ENCODE results near the gene TMEM131.
A peak's percentile ranks its signal among the peaks of the same experiment; 100 is the strongest.
"Not testable (repeated sequence)": the region's sequence is repeated elsewhere in the genome, so short reads cannot be mapped to it uniquely, and the experiment has no call there.

The TMEM131 gene

DNA sequence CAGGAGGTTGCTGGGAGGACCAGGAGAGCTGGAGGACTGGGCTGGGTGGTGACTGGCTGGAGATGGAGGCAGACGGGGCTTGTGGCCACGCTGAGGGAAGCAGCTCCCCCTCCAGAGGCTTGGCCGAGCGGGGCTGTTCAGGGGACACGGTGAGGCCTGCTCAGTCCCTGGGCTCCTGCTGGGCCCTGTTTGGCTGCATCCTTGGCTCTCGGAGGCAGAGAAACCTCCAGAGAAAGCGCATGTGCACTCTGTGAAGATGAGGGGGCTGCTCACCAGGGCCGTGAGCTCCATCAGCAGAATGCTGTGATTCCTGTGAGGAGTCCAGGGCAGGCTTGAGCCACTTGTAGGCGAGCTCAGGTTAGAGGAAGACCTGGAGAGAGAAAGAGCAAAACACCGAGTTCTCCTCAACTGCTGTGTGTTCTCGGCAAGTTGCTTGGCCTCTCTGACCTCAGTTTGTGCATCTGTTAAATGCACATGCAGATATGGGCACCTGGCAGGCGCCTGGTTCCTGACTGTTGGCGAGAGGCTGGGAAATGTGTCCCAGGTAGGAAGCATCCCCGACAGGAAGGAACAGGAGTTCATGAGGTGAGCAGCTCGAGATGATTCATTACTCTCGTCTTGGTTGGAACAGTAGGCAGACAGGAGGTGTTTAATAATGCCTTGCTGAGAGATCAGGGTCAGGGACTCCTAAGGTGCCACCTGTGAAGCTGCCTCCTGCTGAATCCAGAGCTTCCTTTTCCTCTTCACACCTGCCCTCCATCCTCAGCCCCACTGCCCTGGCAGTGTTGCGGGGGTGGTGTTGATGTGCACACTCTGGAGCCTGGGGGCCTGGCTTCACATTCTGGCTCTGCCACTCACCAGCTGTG, 281.4 kb downstream of the TMEM131 start:
- DNase-seq (ENCODE audit: low read depth in 2 of 3, low spot score in 2 of 3), result no peak

DNA sequence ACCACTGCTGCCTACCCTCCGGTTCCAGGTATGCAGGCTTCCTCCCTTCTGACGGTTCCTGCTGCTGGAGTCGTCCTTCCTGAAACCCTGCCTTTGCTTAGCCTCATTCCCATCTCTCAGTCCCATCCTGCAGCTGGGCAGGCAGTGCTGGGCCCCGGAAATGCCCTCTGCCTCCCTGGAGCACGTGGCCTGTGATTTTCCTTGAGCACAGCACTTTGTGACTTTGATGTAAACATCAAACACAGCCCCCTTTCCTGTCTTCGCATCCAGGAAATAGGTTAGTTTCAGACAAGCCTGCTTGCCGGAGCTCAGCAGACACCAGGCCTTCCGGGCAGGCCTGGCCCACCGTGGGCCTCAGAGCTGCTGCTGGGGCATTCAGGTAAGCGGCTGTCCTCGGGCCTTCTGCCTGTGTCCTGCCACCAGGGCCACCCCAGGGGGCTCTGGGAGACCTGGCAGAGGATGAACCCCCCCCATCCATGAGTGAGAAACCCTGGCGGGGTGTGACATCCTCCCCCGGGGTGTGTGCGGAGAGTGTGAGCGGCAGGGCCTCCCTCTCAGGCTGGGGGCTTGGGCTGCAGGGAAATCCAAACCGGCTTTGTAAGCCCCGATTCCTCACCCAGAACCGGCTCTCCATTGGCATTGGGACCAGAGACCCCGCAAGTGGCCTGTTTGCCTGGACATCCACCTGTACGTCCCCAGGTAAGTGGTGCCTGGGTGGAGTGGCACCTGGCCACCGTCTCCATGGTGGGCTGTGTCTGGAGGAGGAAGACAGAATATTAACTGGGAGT, 282.3 kb downstream of the TMEM131 start, which contains the start of gene ZAP70:
Gene ZAP70 (plus strand): TSS at position 281 of the 788 bp plus-strand sequence. CDS start 10,461 bp downstream, outside the sequence.
- peak in 2 of 3 experiments; percentile 24 to 49 for DNase-seq (ENCODE audit: low read depth in 2 of 3, low spot score in 2 of 3)

DNA sequence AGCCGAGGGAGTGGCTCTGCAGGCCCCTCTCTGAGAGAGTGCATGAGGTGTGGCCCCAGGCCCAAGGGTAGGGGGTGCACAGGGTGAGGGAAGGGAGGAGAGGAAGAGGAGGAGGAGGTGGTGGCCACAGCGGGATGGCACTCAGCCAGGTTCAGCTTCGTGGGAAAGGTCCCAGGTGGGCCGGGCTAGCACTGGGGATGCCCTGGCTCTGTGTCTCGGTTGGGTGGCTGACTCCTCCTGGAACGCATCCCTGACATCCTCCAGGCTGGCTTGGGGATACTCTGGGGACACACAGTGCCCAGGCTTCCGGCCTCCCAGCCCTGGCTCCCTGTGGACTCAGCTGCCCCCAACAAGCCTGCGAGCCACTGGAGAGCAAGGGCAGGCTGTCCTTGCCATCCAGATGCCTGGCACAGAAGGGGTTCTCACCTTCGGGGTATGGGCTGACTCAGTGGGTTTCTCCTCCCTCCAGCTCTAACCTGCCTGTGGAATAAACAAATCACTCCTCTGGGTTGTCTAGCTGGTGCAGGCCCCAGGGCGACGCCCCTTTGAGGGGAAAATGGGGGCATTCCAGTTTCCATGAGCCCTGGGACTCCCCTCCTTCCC, 283.0 kb downstream of the TMEM131 start:
- peak in 1 of 3 experiments; percentile 43 for DNase-seq (ENCODE audit: low read depth in 2 of 3, low spot score in 2 of 3)

DNA sequence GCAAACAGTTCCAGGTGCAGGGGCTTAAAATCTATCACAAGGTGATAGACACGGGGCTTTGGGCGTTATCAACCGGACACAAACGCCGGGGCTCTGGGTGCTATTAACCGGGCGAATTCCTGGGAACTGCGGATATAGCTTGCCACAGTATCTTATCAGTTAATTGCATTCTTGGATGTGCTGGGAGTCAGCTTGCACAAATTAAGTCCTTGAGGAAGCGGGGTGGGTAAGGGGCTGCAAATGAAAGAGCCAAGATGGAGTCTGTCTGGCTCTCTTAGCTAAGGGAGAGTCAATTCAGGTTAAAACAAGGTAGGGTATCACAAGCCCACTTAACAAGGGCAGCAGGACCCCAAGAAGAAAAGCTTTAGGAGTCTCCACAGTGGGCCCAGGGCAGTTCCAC, 283.6 kb downstream of the TMEM131 start:
- not testable (repeated sequence) for DNase-seq (ENCODE audit: low read depth in 2 of 3, low spot score in 2 of 3)

DNA sequence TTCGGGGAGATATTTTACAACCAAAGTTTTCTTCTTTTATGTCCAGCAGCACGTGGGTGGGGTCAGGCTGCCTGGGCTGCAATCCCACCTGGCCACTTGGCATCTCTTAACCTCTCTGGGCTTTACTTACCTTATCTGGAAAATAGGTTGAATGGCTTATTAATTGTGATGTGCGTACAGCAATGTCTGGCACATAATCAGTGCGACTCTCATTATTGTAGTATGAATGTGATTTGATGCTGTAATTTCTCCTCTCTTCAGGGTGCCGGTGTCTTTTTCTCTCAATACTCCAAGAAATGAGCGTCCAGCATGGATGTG, 284.4 kb downstream of the TMEM131 start:
- no peak for DNase-seq (ENCODE audit: low read depth in 2 of 3, low spot score in 2 of 3)

DNA sequence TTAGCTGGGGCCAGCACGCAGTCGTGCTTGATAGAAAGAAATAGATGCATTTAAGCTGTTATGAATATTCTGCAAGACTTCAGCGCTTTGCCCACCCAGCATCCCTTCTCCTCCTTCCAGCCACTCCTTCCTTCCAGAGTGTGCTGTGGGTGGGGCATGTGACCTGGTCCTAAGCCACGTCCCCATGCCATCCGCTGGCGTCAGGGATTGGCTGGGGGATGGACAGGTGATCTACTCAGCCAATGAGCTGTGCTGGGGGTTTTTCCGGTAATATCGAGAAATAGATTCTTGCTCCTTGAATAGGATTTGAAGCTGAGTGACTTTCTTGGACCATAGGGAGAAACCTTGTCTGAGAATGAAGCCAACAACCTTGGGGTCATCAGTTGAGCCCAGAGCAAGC, 287.1 kb downstream of the TMEM131 start:
- no peak for DNase-seq (ENCODE audit: low read depth in 2 of 3, low spot score in 2 of 3)

DNA sequence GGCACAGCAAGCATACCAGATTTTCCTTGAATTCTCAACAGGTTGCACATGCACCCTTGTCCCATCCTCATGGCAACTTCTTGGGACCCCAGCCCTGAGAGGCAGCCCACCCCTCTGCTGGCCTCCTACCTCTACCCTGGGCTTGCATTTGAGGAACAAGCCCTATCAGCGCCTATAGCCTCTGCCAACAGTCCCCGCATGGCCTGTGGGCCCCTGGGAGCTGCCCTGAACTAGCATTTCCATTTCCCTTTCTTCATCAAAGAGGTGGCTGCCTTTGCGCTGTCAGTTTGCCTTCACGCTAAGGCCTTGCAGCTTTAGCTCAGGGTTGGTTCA, 287.7 kb downstream of the TMEM131 start:
- DNase-seq (ENCODE audit: low read depth in 2 of 3, low spot score in 2 of 3), result no peak

DNA sequence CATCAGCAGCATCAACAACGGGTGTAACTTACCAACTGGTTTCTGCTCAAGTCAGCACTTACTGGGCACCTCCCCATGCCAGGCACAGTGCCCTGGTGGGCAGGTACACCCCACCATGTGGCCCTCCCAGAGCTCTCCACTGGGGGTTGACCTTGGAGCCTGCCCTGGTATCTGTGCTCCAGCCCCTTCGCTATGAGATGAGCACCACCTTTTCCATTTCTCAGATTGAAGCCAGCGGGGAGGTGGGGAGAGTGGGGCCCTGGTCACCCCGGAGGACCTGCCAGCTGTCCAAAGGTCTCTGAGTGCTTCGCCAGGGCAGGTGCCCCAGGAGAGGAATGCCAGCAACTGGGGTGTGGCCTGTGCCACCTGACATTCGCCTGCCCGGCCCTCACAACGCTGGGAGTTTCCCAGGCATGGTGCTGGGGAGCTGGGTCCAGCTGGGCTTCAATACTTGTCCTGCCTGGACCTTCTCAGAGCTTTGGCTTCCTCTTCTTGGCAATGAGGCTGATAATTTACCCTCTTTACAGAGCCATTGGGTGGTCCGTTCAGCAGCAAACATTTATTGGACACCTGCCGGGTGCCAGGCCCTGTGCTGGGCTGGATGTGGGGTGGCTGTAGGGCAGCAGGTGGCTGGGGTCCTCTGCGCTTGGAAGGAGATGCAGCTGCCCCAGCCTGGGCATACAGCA, 288.2 kb downstream of the TMEM131 start:
- DNase-seq (ENCODE audit: low read depth in 2 of 3, low spot score in 2 of 3), result no peak

DNA sequence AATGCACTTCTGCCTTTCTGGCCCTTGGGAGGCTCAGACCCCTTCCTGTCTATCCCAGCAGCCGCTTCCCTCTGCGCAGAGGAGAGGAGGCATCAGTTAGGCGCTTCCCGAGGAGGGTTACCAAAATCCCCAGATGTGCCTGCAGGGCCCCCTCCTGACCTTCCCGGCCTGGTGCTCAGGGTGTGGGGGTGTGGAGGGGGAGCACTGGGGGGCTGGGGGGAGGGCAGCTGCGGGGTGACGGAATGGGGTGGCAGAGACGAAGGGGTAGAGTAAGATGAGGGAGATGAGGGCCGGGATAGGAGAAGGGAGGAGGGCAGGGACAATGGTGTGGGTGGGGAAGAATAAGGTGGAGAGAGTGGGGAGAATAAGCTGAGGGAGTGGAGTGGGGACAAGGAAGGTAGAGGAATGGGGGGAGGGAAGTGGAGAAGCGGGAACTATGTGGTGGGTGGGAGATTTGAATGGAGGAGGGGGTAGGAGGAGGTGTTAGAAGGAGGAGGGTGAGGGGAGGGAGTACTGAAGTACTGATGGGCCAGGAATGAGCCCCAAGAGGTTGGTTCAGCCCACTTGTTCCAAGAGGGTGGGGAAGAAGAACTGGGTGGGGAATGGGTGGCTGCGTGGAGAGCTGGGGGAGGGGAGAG, 288.9 kb downstream of the TMEM131 start:
- DNase-seq (ENCODE audit: low read depth in 2 of 3, low spot score in 2 of 3), result no peak

Measured in activated CD8-positive, alpha-beta memory T cell treated with anti-CD3 and anti-CD28 coated beads for 48 hours (primary cell).